ENCODE results near the gene DLL3. TPM values are rescaled to one million over a fixed set of nuclear protein-coding genes. Genes with fewer than 3 reads are reported as not detected.

DLL3 gene
- total and polyA plus RNA-seq, 2 donors (not counting 1 experiment from before 2014, with no cell fraction given): 0.46 to 1.1 TPM

GRCh38 chr19:39492225-39492624 lies 6.5 kb upstream of the DLL3 start:
- TF ChIP-seq CTCF (IDR thresholded peaks at IDR 0.05) (no peak), EZH2 (IDR thresholded peaks at IDR 0.05; ENCODE audit: borderline replicate concordance, insufficient read depth, low read depth, low read length, poor library complexity, severe bottlenecking) (no peak)
- Mint-ChIP-seq H3K4me3 (no peak overlapping the region), H3K4me1 (no peaks in the 10 kb centered on the region), H3K27me3 (no peaks in the 10 kb centered on the region), H3K27ac (no peak overlapping the region), H3K9me3 (ENCODE audit: insufficient read depth) (no peaks in the 10 kb centered on the region)
- 100% methylated on average over 3 of the region's 6 CpGs for whole genome bisulfite sequencing (ENCODE audit: insufficient coverage)
- Histone ChIP-seq H3K36me3 (replicated peaks in 1 of 2; ENCODE audit: control extremely low read depth in 1 of 2, control insufficient read depth in 1 of 2, extremely low read depth in 1 of 2, insufficient read depth in 2 of 2, low read length in 1 of 2) (peaks cover 2 to 26% of the 10 kb centered on the region in 2 experiments), H3K9ac (ENCODE audit: low read length) (no peak overlapping the region), H3K79me2 (ENCODE audit: control insufficient read depth, insufficient read depth, low read length) (no peaks in the 10 kb centered on the region), H2AFZ (ENCODE audit: insufficient read depth, low read depth, low read length, poor library complexity, severe bottlenecking) (no peak overlapping the region), H3K4me3 (ENCODE audit: control extremely low read depth in 1 of 5, extremely low read depth in 1 of 5, insufficient read depth in 1 of 5, low read depth in 2 of 5, low read length in 4 of 5) (no peak overlapping the region), H4K20me1 (ENCODE audit: control insufficient read depth, insufficient read depth, low read length, poor library complexity, severe bottlenecking) (no peaks in the 10 kb centered on the region), H3K27ac (ENCODE audit: low read length in 2 of 2) (no peak overlapping the region), H3K4me1 (ENCODE audit: control insufficient read depth in 2 of 2, insufficient read depth in 2 of 2, low read length in 2 of 2) (no peaks in the 10 kb centered on the region), H3K9me3 (ENCODE audit: control extremely low read depth in 1 of 3, control insufficient read depth in 2 of 3, insufficient read depth in 1 of 3, low read length in 2 of 3) (no peaks in the 10 kb centered on the region), H3K4me2 (replicated peaks; ENCODE audit: low read depth, low read length, poor library complexity, severe bottlenecking) (no peak overlapping the region), H3K27me3 (replicated peaks in 1 of 4; ENCODE audit: control extremely low read depth in 1 of 4, control insufficient read depth in 3 of 4, insufficient read depth in 4 of 4, low read length in 3 of 4) (no peaks in the 10 kb centered on the region)
- POLR2A ChIA-PET: interaction anchor here (0.6 kb wide), 1 partner anchor 121 kb away, joined by 4 read pairs; no protein-coding TSS in a partner anchor
- intact Hi-C loops (cut with micrococcal nuclease): no loop called here
- CTCF ChIA-PET: interaction anchor here (0.6 to 1.2 kb wide), 4 partner anchors 18 to 170 kb away, joined by 3 to 6 read pairs (median 4); no protein-coding TSS in a partner anchor
- ATAC-seq (ENCODE audit: low read depth) (no peak), DNase-seq (no peak)

DNA sequence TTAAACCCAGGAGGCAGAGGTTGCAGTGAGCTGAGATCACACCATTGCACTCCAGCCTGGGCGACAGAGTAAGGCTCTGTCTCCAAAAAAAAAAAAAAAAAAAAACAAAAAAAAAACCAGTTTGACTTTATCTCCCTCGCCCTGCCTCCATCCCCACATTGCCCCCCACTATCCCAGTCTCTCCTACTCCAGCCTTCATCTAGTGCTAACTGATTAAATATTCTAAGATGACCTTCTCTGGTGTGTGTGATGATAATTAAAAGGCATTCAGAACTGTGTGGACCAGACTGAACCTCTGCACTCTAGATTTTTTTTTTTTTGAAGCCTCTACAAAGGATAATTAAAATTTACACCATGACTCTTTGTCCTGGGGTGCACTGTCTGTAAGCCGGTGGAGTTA lies 6.0 kb upstream of the DLL3 start:
- CTCF ChIA-PET: interaction anchor here (0.6 to 1.1 kb wide), 2 partner anchors 54 to 171 kb away, joined by 3 read pairs; no protein-coding TSS in a partner anchor

More for the DNA sequence above, 6.0 kb upstream of the DLL3 start:
- Histone ChIP-seq H3K27ac (ENCODE audit: low read length in 2 of 2) (no peak overlapping the region), H3K9ac (ENCODE audit: low read length) (no peak overlapping the region), H3K4me2 (replicated peaks; ENCODE audit: low read depth, low read length, poor library complexity, severe bottlenecking) (no peak overlapping the region), H3K79me2 (ENCODE audit: control insufficient read depth, insufficient read depth, low read length) (no peaks in the 10 kb centered on the region), H2AFZ (ENCODE audit: insufficient read depth, low read depth, low read length, poor library complexity, severe bottlenecking) (no peak overlapping the region), H3K36me3 (replicated peaks in 1 of 2; ENCODE audit: control extremely low read depth in 1 of 2, control insufficient read depth in 1 of 2, extremely low read depth in 1 of 2, insufficient read depth in 2 of 2, low read length in 1 of 2) (peaks cover 2 to 25% of the 10 kb centered on the region in 2 experiments), H3K27me3 (replicated peaks in 1 of 4; ENCODE audit: control extremely low read depth in 1 of 4, control insufficient read depth in 3 of 4, insufficient read depth in 4 of 4, low read length in 3 of 4) (peaks cover 0 to 3% (median 0%) of the 10 kb centered on the region in 4 experiments), H3K4me3 (ENCODE audit: control extremely low read depth in 1 of 5, extremely low read depth in 1 of 5, insufficient read depth in 1 of 5, low read depth in 2 of 5, low read length in 4 of 5) (no peak overlapping the region), H3K9me3 (ENCODE audit: control extremely low read depth in 1 of 3, control insufficient read depth in 2 of 3, insufficient read depth in 1 of 3, low read length in 2 of 3) (no peaks in the 10 kb centered on the region), H3K4me1 (ENCODE audit: control insufficient read depth in 2 of 2, insufficient read depth in 2 of 2, low read length in 2 of 2) (peaks cover 2 to 3% of the 10 kb centered on the region in 2 donors), H4K20me1 (ENCODE audit: control insufficient read depth, insufficient read depth, low read length, poor library complexity, severe bottlenecking) (no peaks in the 10 kb centered on the region)
- no peaks in the 10 kb centered on the region for H3K27me3 Mint-ChIP-seq
- no peaks in the 10 kb centered on the region for H3K9me3 Mint-ChIP-seq (ENCODE audit: insufficient read depth)
- no peak for ATAC-seq (ENCODE audit: low read depth)
- intact Hi-C loops (cut with micrococcal nuclease): no loop called here
- DNase-seq: no peak
- H3K4me1 Mint-ChIP-seq: peaks cover under 1% of the 10 kb centered on the region
- no peak overlapping the region for H3K27ac Mint-ChIP-seq
- no peak overlapping the region for H3K4me3 Mint-ChIP-seq
- TF ChIP-seq EZH2 (IDR thresholded peaks at IDR 0.05; ENCODE audit: borderline replicate concordance, insufficient read depth, low read depth, low read length, poor library complexity, severe bottlenecking): no peak
- TF ChIP-seq CTCF (IDR thresholded peaks at IDR 0.05): no peak
- POLR2A ChIA-PET: no interaction called here
- WGBS (ENCODE audit: insufficient coverage): no CpG with 5 or more reads among the region's 3 CpGs

Data from B cell (primary cell).